ENCODE measurements around the gene STT3B.
A peak's percentile ranks its signal among the peaks of the same experiment; 100 is the strongest.

STT3B gene

DNA sequence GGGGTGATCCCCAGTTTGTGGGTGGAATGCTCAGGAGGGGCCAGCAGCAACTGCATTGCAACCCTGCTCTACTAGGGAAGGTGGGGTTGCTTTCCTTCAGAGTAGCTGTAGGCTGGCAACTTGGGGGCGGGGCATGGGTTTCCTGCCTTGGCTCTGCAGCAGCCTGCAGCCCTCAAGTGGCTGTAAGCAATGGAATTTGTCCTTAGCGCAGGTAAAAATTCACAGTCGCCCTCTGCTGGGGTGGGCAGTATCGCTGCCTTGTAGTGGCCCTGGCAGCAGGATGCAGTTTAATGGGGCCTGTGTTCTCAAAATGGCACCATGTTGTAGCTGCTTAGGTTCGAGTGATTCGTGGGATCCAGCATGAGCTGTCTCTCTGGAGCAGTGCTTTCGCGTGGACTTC is 29.8 kb downstream of the STT3B start:
- DNase-seq = no peak
- Histone ChIP-seq H3K27me3 (no peaks in the 10 kb centered on the region), H3K4me1 (no peaks in the 10 kb centered on the region), H3K9me3 (no peaks in the 10 kb centered on the region), H3K4me3 (ENCODE audit: low read depth, low read length) (no peak overlapping the region), H3K36me3 (no peaks in the 10 kb centered on the region)
- TF ChIP-seq, protein P1, sequence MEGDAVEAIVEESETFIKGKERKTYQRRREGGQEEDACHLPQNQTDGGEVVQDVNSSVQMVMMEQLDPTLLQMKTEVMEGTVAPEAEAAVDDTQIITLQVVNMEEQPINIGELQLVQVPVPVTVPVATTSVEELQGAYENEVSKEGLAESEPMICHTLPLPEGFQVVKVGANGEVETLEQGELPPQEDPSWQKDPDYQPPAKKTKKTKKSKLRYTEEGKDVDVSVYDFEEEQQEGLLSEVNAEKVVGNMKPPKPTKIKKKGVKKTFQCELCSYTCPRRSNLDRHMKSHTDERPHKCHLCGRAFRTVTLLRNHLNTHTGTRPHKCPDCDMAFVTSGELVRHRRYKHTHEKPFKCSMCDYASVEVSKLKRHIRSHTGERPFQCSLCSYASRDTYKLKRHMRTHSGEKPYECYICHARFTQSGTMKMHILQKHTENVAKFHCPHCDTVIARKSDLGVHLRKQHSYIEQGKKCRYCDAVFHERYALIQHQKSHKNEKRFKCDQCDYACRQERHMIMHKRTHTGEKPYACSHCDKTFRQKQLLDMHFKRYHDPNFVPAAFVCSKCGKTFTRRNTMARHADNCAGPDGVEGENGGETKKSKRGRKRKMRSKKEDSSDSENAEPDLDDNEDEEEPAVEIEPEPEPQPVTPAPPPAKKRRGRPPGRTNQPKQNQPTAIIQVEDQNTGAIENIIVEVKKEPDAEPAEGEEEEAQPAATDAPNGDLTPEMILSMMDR (IDR thresholded peaks at IDR 0.05; ENCODE audit: low read depth, low read length) = no peak

DNA sequence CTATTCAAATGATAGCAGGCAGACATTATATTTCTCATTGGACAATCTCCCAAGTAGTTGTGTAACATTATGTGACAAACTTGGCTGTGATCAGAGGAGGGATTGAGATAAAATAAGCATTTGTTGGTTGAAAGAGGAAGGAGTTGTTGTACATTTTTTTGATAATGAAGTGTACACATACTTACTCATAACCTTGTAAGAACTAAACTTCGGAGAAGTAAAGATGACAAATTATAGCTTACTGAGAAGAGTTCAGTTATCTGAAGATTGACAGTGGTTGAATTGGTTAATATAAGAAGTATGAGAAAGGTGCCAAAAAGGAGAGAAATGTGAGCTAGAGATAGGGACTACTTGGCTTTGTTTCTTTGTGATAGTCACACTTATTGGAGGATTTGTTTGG is 32.6 kb downstream of the STT3B start:
- TF ChIP-seq, protein P1 (IDR thresholded peaks at IDR 0.05; ENCODE audit: low read depth, low read length) = no peak
- Histone ChIP-seq H3K36me3 (no peaks in the 10 kb centered on the region), H3K9me3 (no peaks in the 10 kb centered on the region), H3K4me1 (no peaks in the 10 kb centered on the region), H3K27me3 (no peaks in the 10 kb centered on the region), H3K4me3 (ENCODE audit: low read depth, low read length) (no peak overlapping the region)
- no peak for DNase-seq

DNA sequence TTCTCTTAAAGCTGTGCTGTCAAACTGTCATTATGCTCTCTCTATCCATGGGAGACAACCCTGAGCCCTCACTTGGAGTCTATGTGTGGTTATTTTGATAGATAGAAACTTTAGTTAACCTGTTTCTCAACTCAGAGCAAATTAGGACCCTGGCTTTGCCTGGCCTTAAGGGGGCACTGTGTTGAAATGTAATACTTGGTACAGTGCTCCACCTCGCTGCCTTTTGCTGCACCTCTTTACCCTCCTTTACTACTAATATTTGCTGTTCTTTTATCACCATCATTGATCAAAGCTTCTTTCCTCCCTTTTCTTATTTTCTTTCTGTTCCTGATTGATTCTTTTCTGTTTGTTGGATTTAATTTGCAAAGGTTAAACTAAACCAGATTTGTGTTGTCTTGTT is 34.3 kb downstream of the STT3B start:
- Histone ChIP-seq H3K9me3 (no peaks in the 10 kb centered on the region), H3K27me3 (no peaks in the 10 kb centered on the region), H3K4me3 (ENCODE audit: low read depth, low read length) (no peak overlapping the region), H3K4me1 (no peaks in the 10 kb centered on the region), H3K36me3 (no peaks in the 10 kb centered on the region)
- DNase-seq = no peak
- TF ChIP-seq, protein P1 (IDR thresholded peaks at IDR 0.05; ENCODE audit: low read depth, low read length) = peak; percentile 52

DNA sequence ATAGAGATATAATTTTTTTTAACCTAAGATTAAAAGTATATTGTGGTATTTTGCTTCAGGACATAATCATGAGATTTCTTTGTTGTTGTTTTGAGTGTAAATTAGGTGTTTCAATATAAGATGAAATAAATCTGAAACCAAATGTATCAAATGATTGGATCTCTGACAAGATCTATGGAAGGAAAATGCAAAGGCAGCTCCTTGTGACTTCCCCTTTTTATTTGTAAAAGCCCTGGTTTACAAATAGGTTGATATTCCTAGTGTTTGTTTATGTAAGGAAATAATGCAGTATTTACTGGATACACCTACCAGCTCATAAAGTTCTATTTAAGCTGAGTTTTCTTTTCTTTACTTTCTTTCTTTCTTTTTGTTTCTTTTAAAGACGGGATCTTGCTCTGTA is 35.9 kb downstream of the STT3B start:
- TF ChIP-seq, protein P1 (IDR thresholded peaks at IDR 0.05; ENCODE audit: low read depth, low read length) = no peak
- Histone ChIP-seq H3K4me3 (ENCODE audit: low read depth, low read length) (no peak overlapping the region), H3K9me3 (no peaks in the 10 kb centered on the region), H3K36me3 (no peaks in the 10 kb centered on the region), H3K4me1 (no peaks in the 10 kb centered on the region), H3K27me3 (no peaks in the 10 kb centered on the region)
- no peak for DNase-seq

DNA sequence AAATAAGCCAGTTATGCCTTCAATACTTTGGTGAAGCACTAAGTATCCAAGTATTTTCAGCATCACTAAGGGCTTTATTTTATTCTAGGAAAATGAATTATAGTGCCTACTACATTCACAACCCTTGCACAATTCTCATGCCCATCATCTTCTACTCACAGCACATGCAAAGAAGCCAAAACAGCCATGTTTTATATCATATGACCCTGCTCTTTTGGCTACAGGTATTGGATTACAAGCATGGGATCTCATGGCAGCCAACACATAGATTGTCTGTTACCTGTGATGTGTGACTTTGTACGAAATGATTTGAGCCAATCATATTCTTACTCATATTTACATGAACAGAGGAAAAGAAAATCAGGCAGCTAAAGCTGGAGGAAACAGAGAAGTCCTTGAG is 38.6 kb downstream of the STT3B start:
- H3K9me3 ChIP-seq = no peaks in the 10 kb centered on the region
- no peaks in the 10 kb centered on the region for H3K4me1 ChIP-seq
- H3K4me3 ChIP-seq (ENCODE audit: low read depth, low read length) = no peak overlapping the region
- TF ChIP-seq, protein P1 (IDR thresholded peaks at IDR 0.05; ENCODE audit: low read depth, low read length) = no peak
- no peaks in the 10 kb centered on the region for H3K27me3 ChIP-seq
- DNase-seq = no peak
- H3K36me3 ChIP-seq = no peaks in the 10 kb centered on the region

DNA sequence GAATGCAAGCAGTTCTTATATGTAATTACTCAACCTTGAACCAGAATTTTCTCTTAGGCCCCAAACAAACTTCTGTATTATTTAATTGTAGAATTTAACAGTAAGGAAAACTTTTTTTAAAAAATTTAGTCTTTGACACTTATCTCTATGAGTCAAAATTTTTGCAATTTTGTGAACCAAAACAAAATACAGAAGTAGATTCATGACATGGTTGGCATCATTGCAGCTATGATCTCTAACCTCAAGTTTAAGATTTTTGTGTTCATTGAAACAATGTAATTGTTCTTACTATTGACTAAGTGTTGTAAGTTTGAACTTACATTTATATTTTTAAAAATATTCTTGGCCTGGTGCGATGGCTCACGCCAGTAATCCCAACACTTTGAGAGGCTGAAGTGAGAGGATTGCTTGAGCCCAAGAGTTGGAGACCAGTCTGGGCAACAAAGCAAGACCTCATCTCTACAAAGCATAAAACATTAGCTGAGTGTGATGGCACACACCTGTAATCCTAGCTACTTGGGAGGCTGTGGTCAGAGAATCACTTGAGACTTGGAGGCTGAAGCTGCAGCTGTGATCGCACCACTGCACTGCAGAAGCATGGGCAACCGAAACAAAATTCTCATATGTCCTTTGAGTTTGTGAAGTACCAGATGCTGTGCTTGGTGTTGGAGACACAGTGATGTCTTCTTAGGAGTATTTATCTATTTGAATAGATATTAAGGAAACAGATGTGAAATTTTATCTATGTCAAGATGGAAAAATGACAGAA is 39.7 kb downstream of the STT3B start:
- no peak for DNase-seq
- Histone ChIP-seq H3K9me3 (no peaks in the 10 kb centered on the region), H3K4me1 (no peaks in the 10 kb centered on the region), H3K27me3 (no peaks in the 10 kb centered on the region), H3K36me3 (no peaks in the 10 kb centered on the region), H3K4me3 (ENCODE audit: low read depth, low read length) (no peak overlapping the region)
- TF ChIP-seq, protein P1 (IDR thresholded peaks at IDR 0.05; ENCODE audit: low read depth, low read length) = no peak
